ENCODE results near the gene FAM13A. TPM values are rescaled to one million over a fixed set of nuclear protein-coding genes. Genes with fewer than 3 reads are reported as not detected.

The FAM13A gene
- polyA plus RNA-seq, 1 of the 3 experiments (the other 2 are of a cell fraction), result 0.67 TPM

DNA sequence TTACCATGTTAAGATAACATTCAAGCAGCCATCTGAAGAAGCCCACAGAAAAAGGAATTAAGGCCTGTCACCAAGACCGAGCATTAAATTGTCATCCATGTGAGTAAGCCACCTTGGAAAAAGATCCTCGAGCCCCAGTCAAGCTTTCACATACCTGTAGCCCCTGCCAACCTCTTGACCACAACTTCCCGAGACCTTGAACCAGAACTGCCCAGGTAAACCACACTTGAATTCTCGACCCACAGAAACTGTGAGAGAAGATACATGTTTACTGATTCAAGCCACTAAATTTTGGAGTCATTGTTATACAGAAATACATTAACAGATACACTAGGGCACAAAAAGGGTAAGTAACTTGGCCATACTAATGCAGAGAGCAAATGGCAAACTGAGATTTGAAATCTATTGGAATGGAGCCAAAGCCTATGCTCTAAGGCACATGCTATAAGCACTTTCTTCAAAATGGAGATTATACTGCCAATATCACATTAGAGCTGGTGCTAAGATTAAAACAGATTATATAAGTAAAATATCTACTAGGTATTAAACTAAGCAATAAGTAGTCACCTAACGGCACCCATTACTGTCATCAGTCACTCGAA, 49.5 kb downstream of the FAM13A start:
- no peaks in the 10 kb centered on the region for H4K20me1 ChIP-seq (ENCODE audit: insufficient read depth)
- ChIA-PET POLR2A (no interaction called here), CTCF (interaction anchor here (1.0 kb wide), 1 partner anchor 189 kb away, joined by 4 read pairs; no protein-coding TSS in a partner anchor)
- peaks cover 0 to 3% of the 10 kb centered on the region in 2 experiments; a peak in 1 of 4 replicates for H3K4me1 ChIP-seq (ENCODE audit: control insufficient read depth in 1 of 2, insufficient read depth in 2 of 2, low read depth in 1 of 2, low read length in 1 of 2)
- DNase-seq, result no peak
- no peak overlapping the region for H3K9ac ChIP-seq
- no peaks in the 10 kb centered on the region for H3K27me3 ChIP-seq (ENCODE audit: insufficient read depth)
- H3K79me2 ChIP-seq (ENCODE audit: insufficient read depth), result no peaks in the 10 kb centered on the region
- no peaks in the 10 kb centered on the region for H3F3A ChIP-seq (replicated peaks; ENCODE audit: insufficient read depth)
- H3K9me2 ChIP-seq, result no peaks in the 10 kb centered on the region
- no peak overlapping the region for H2AFZ ChIP-seq (ENCODE audit: low read depth)
- H3K36me3 ChIP-seq (replicated peaks in 1 of 2; ENCODE audit: control insufficient read depth in 1 of 2, insufficient read depth in 2 of 2, low read length in 1 of 2), result no peaks in the 10 kb centered on the region
- H3K4me3 ChIP-seq (ENCODE audit: low read depth in 2 of 2, low read length in 1 of 2), result no peak overlapping the region
- TF ChIP-seq FOXJ3 (CRISPR knock-in tag; IDR thresholded peaks at IDR 0.05) (no peak), POLR2AphosphoS5 (IDR thresholded peaks at IDR 0.05; ENCODE audit: low read depth, low read length) (no peak), RXRA (IDR thresholded peaks at IDR 0.05; ENCODE audit: borderline replicate concordance, low read depth) (no peak), GABPA (IDR thresholded peaks at IDR 0.05; ENCODE audit: low read depth) (no peak), RFX5 (IDR thresholded peaks at IDR 0.05; ENCODE audit: low read length) (no peak), YY1 (IDR thresholded peaks at IDR 0.05; ENCODE audit: low read depth) (no peak), FOXM1 (IDR thresholded peaks at IDR 0.05; ENCODE audit: low read depth) (no peak), SMC3 (IDR thresholded peaks at IDR 0.05; ENCODE audit: low read depth, low read length) (no peak)
- TF ChIP-seq, protein P1, sequence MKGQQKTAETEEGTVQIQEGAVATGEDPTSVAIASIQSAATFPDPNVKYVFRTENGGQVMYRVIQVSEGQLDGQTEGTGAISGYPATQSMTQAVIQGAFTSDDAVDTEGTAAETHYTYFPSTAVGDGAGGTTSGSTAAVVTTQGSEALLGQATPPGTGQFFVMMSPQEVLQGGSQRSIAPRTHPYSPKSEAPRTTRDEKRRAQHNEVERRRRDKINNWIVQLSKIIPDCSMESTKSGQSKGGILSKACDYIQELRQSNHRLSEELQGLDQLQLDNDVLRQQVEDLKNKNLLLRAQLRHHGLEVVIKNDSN (IDR thresholded peaks at IDR 0.05; ENCODE audit: borderline replicate concordance, low read depth), result no peak
- TF ChIP-seq, protein P2, sequence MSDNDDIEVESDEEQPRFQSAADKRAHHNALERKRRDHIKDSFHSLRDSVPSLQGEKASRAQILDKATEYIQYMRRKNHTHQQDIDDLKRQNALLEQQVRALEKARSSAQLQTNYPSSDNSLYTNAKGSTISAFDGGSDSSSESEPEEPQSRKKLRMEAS (IDR thresholded peaks at IDR 0.05; ENCODE audit: low read depth), result no peak
- TF ChIP-seq, protein P3, sequence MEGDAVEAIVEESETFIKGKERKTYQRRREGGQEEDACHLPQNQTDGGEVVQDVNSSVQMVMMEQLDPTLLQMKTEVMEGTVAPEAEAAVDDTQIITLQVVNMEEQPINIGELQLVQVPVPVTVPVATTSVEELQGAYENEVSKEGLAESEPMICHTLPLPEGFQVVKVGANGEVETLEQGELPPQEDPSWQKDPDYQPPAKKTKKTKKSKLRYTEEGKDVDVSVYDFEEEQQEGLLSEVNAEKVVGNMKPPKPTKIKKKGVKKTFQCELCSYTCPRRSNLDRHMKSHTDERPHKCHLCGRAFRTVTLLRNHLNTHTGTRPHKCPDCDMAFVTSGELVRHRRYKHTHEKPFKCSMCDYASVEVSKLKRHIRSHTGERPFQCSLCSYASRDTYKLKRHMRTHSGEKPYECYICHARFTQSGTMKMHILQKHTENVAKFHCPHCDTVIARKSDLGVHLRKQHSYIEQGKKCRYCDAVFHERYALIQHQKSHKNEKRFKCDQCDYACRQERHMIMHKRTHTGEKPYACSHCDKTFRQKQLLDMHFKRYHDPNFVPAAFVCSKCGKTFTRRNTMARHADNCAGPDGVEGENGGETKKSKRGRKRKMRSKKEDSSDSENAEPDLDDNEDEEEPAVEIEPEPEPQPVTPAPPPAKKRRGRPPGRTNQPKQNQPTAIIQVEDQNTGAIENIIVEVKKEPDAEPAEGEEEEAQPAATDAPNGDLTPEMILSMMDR (IDR thresholded peaks at IDR 0.05), result no peak
- TF ChIP-seq, protein P4, sequence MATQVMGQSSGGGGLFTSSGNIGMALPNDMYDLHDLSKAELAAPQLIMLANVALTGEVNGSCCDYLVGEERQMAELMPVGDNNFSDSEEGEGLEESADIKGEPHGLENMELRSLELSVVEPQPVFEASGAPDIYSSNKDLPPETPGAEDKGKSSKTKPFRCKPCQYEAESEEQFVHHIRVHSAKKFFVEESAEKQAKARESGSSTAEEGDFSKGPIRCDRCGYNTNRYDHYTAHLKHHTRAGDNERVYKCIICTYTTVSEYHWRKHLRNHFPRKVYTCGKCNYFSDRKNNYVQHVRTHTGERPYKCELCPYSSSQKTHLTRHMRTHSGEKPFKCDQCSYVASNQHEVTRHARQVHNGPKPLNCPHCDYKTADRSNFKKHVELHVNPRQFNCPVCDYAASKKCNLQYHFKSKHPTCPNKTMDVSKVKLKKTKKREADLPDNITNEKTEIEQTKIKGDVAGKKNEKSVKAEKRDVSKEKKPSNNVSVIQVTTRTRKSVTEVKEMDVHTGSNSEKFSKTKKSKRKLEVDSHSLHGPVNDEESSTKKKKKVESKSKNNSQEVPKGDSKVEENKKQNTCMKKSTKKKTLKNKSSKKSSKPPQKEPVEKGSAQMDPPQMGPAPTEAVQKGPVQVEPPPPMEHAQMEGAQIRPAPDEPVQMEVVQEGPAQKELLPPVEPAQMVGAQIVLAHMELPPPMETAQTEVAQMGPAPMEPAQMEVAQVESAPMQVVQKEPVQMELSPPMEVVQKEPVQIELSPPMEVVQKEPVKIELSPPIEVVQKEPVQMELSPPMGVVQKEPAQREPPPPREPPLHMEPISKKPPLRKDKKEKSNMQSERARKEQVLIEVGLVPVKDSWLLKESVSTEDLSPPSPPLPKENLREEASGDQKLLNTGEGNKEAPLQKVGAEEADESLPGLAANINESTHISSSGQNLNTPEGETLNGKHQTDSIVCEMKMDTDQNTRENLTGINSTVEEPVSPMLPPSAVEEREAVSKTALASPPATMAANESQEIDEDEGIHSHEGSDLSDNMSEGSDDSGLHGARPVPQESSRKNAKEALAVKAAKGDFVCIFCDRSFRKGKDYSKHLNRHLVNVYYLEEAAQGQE (IDR thresholded peaks at IDR 0.05; ENCODE audit: low read depth, low read length), result no peak
- TF ChIP-seq, protein P5, sequence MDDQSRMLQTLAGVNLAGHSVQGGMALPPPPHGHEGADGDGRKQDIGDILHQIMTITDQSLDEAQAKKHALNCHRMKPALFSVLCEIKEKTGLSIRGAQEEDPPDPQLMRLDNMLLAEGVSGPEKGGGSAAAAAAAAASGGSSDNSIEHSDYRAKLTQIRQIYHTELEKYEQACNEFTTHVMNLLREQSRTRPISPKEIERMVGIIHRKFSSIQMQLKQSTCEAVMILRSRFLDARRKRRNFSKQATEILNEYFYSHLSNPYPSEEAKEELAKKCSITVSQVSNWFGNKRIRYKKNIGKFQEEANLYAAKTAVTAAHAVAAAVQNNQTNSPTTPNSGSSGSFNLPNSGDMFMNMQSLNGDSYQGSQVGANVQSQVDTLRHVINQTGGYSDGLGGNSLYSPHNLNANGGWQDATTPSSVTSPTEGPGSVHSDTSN (IDR thresholded peaks at IDR 0.05), result no peak
- TF ChIP-seq, protein P6, sequence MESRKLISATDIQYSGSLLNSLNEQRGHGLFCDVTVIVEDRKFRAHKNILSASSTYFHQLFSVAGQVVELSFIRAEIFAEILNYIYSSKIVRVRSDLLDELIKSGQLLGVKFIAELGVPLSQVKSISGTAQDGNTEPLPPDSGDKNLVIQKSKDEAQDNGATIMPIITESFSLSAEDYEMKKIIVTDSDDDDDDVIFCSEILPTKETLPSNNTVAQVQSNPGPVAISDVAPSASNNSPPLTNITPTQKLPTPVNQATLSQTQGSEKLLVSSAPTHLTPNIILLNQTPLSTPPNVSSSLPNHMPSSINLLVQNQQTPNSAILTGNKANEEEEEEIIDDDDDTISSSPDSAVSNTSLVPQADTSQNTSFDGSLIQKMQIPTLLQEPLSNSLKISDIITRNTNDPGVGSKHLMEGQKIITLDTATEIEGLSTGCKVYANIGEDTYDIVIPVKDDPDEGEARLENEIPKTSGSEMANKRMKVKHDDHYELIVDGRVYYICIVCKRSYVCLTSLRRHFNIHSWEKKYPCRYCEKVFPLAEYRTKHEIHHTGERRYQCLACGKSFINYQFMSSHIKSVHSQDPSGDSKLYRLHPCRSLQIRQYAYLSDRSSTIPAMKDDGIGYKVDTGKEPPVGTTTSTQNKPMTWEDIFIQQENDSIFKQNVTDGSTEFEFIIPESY (IDR thresholded peaks at IDR 0.05; ENCODE audit: borderline replicate concordance, low read depth), result no peak
- TF ChIP-seq, protein P7, sequence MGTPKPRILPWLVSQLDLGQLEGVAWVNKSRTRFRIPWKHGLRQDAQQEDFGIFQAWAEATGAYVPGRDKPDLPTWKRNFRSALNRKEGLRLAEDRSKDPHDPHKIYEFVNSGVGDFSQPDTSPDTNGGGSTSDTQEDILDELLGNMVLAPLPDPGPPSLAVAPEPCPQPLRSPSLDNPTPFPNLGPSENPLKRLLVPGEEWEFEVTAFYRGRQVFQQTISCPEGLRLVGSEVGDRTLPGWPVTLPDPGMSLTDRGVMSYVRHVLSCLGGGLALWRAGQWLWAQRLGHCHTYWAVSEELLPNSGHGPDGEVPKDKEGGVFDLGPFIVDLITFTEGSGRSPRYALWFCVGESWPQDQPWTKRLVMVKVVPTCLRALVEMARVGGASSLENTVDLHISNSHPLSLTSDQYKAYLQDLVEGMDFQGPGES (IDR thresholded peaks at IDR 0.05; ENCODE audit: low read depth, low read length), result no peak
- no peak overlapping the region for H3K27ac ChIP-seq (ENCODE audit: low read depth in 2 of 2, low read length in 1 of 2)
- no peak overlapping the region for H3K4me2 ChIP-seq
- WGBS (ENCODE audit: low lambda C conversion rate), result 62% methylated on average over 6 of the region's 6 CpGs
- H3K9me3 ChIP-seq, result no peaks in the 10 kb centered on the region
